Measurements from ENCODE around the gene CBARP. TPM values are rescaled to one million over a fixed set of nuclear protein-coding genes. Genes with fewer than 3 reads are reported as not detected.
A peak's percentile ranks its signal among the peaks of the same experiment; 100 is the strongest.

CBARP gene
- total RNA-seq, 1 donor from 2014 or later, result 9.2 TPM

- H3K27ac Mint-ChIP-seq, result peak overlapping the region; percentile 64
- DNase-seq (ENCODE audit: low spot score in 2 of 2, unreplicated experiment in 2 of 2), result no peak
- no peak for TF ChIP-seq CTCF (IDR thresholded peaks at IDR 0.05; ENCODE audit: unreplicated experiment)
- H3K4me1 Mint-ChIP-seq, result peaks cover 28% of the 10 kb centered on the region
- H3K36me3 Mint-ChIP-seq, result peaks cover 10% of the 10 kb centered on the region
- H3K9me3 Mint-ChIP-seq, result no peaks in the 10 kb centered on the region
- no peaks in the 10 kb centered on the region for H3K27me3 Mint-ChIP-seq (ENCODE audit: low read depth)
- H3K4me3 Mint-ChIP-seq, result no peak overlapping the region
Observed at GRCh38 chr19:1256646-1257474, 19.1 kb upstream of the CBARP start.

- no peaks in the 10 kb centered on the region for H3K9me3 Mint-ChIP-seq
- no peak overlapping the region for H3K4me3 Mint-ChIP-seq
- peaks cover 10% of the 10 kb centered on the region for H3K36me3 Mint-ChIP-seq
- no peak for DNase-seq (ENCODE audit: low spot score in 2 of 2, unreplicated experiment in 2 of 2)
- no peak for TF ChIP-seq CTCF (IDR thresholded peaks at IDR 0.05; ENCODE audit: unreplicated experiment)
- H3K4me1 Mint-ChIP-seq, result peaks cover 26% of the 10 kb centered on the region
- H3K27ac Mint-ChIP-seq, result no peak overlapping the region
- H3K27me3 Mint-ChIP-seq (ENCODE audit: low read depth), result no peaks in the 10 kb centered on the region
Observed at GRCh38 chr19:1255186-1256161, 17.7 kb upstream of the CBARP start.

- Mint-ChIP-seq H3K4me3 (no peak overlapping the region), H3K9me3 (no peaks in the 10 kb centered on the region), H3K4me1 (peaks cover 22% of the 10 kb centered on the region), H3K36me3 (peaks cover 10% of the 10 kb centered on the region), H3K27ac (no peak overlapping the region), H3K27me3 (ENCODE audit: low read depth) (no peaks in the 10 kb centered on the region)
- no peak for DNase-seq (ENCODE audit: low spot score in 2 of 2, unreplicated experiment in 2 of 2)
- no peak for TF ChIP-seq CTCF (IDR thresholded peaks at IDR 0.05; ENCODE audit: unreplicated experiment)
Observed at GRCh38 chr19:1254530-1255185, 16.9 kb upstream of the CBARP start.

- H3K27ac Mint-ChIP-seq, result no peak overlapping the region
- peaks cover 9% of the 10 kb centered on the region for H3K36me3 Mint-ChIP-seq
- no peaks in the 10 kb centered on the region for H3K9me3 Mint-ChIP-seq
- peaks cover 19% of the 10 kb centered on the region for H3K4me1 Mint-ChIP-seq
- no peak overlapping the region for H3K4me3 Mint-ChIP-seq
- H3K27me3 Mint-ChIP-seq (ENCODE audit: low read depth), result no peaks in the 10 kb centered on the region
- DNase-seq (ENCODE audit: low spot score in 2 of 2, unreplicated experiment in 2 of 2), result no peak
- TF ChIP-seq CTCF (IDR thresholded peaks at IDR 0.05; ENCODE audit: unreplicated experiment), result no peak
Observed at GRCh38 chr19:1254081-1254527, 16.3 kb upstream of the CBARP start.

GRCh38 chr19:1253514-1254080 is 15.8 kb upstream of the CBARP start:
- no peak for TF ChIP-seq CTCF (IDR thresholded peaks at IDR 0.05; ENCODE audit: unreplicated experiment)
- Mint-ChIP-seq H3K36me3 (peaks cover 8% of the 10 kb centered on the region), H3K27me3 (ENCODE audit: low read depth) (no peaks in the 10 kb centered on the region), H3K9me3 (no peaks in the 10 kb centered on the region), H3K27ac (peak overlapping the region; percentile 85), H3K4me3 (peak overlapping the region; percentile 50), H3K4me1 (peaks cover 19% of the 10 kb centered on the region)
- DNase-seq (ENCODE audit: low spot score in 2 of 2, unreplicated experiment in 2 of 2), result no peak
